NCI-H1105 (cell line): ENCODE data around the gene BLACAT1.
"Not testable (repeated sequence)": the region's sequence is repeated elsewhere in the genome, so short reads cannot be mapped to it uniquely, and the experiment has no call there.

ENCODE experiments used
- DNase-seq: peaks from one replicate; lab custom pipeline; 2025; lab: John Stamatoyannopoulos, UW

Gene BLACAT1

GRCh38 chr1:205438213-205439158, 17.4 kb downstream of the BLACAT1 start:
- DNase-seq = peak; percentile 83

- DNase-seq = no peak
Observed at GRCh38 chr1:205437570-205437969, 18.3 kb downstream of the BLACAT1 start.

- no peak for DNase-seq
Observed at GRCh38 chr1:205436776-205437410, 19.0 kb downstream of the BLACAT1 start.

GRCh38 chr1:205435578-205436573, 20.0 kb downstream of the BLACAT1 start:
- DNase-seq = no peak

- DNase-seq = peak; percentile 86
Observed at GRCh38 chr1:205434738-205435137, 21.1 kb downstream of the BLACAT1 start.

GRCh38 chr1:205432692-205433091, 23.2 kb downstream of the BLACAT1 start:
- not testable (repeated sequence) for DNase-seq

GRCh38 chr1:205432116-205432515, 23.7 kb downstream of the BLACAT1 start:
- DNase-seq = no peak

- peak; percentile 34 for DNase-seq
Observed at GRCh38 chr1:205430696-205431305, 25.0 kb downstream of the BLACAT1 start.

GRCh38 chr1:205429762-205430695, 25.8 kb downstream of the BLACAT1 start:
- DNase-seq = no peak

- no peak for DNase-seq
Observed at GRCh38 chr1:205424901-205425600, 30.8 kb downstream of the BLACAT1 start.

- DNase-seq = no peak
Observed at GRCh38 chr1:205423814-205424399, 31.9 kb downstream of the BLACAT1 start.

- peak; percentile 28 for DNase-seq
Observed at GRCh38 chr1:205422993-205423642, 32.7 kb downstream of the BLACAT1 start.

- peak; percentile 48 for DNase-seq
Observed at GRCh38 chr1:205421798-205422197, 34.0 kb downstream of the BLACAT1 start, which contains the start of gene LEMD1. LEMD1 (minus strand) TSS chr1:205422056; CDS start chr1:205420536, 1,520 bp downstream.

- DNase-seq = no peak
Observed at GRCh38 chr1:205420938-205421337, 34.9 kb downstream of the BLACAT1 start.

GRCh38 chr1:205417870-205418635, 37.8 kb downstream of the BLACAT1 start:
- no peak for DNase-seq

- DNase-seq = no peak
Observed at GRCh38 chr1:205416322-205416721, 39.5 kb downstream of the BLACAT1 start.

GRCh38 chr1:205410581-205411298, 45.1 kb downstream of the BLACAT1 start:
- DNase-seq = no peak
